Measurements from ENCODE around the gene PSMG4.
"Not testable (repeated sequence)": the region's sequence is repeated elsewhere in the genome, so short reads cannot be mapped to it uniquely, and the experiment has no call there.

Gene PSMG4

DNA sequence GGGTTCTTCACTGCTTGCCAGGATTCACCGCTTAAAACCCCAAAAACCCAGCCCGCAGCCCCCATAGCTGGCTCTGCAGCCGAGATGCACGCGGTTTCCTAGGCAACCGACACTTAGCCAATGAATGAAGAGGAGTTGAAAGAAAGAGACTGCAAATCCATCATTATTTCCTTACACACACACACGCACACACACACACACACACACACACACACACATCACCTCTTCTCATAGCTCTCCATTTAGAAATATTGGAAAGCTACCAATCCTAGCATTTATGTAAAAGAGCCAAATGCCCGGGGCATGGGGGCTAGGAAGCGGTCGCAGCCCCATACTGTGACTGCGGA is 27.9 kb upstream of the PSMG4 start:
- no peak for DNase-seq (ENCODE audit: low spot score)

DNA sequence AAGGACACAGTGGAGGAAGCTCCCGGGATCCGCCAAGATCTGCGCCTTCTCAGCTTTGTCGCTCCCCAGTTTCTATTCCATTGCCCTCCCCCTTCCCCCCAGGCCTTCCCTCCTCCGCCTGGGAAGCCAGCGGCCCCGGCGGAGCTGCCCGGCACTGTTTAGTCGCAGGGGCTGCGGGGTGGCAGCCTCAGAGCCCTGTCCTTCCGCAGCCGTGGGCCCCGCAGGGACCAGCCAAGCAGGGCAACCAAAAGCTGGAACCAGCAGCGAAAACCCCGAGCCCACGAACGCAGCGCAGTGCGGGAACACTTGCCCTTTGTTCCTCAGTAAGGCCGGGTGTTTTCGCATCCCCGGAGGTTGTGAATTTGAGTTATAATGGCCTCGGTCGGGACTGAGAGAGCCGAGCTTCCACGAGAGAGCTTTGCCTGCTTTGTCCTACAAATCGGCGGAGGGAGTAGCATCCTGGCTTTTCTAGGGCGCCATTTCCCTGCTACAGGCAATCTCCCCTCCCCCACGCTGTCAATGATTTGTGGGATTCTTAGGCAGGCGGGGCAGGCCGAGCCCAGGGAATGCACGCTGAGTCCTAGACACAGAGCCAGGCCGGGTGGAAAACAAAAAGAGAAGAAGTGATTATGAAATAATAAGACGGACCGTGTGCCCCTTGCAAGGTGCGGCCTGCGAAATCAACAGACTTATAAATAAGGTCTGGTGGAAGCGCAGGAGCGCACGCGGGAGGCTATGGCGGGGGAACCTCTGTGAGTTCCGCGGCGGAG is 27.3 kb upstream of the PSMG4 start:
- no peak for DNase-seq (ENCODE audit: low spot score)

DNA sequence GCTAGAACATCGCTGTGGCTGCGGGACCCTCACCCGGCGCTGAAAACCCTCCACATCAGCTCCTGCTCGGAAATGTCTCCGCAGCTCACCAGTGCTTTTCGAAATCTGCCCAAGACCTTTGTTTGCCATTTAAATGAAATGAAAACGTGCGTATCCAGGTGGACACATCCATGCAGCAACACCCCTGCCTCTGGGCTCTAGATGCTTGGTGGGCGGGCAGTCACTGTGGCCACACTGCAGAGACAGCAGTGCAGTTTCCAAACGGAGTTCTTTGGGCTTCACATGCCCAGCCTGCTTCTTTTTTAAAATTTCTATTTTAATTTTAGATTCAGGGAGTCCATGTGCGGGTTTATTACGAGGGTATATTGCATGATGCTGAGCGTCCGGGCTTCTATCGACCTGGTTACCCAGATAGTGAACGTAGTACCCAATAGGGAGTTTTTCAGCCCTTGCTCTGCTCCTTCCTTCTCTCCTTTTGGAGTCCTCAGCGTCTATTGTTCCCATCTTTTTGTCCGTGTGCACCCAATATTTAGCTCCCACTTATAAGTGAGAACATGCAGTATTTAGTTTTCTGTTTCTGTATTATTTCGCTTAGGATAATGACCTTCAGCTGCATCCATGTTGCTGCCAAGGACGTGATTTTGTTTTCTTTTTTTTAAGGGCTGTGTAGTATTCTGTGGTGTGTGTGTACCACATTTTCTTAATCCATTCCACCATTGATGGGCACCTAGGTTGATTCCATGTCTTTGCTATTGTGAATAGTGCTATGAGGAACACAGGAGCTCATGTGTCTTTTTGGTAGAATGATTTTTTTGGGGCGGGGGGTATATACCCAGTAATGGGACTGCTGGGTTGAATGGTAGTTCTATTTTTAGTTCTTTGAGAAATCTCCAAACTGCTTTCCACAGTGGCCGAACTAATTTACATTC is 26.5 kb upstream of the PSMG4 start:
- no peak for DNase-seq (ENCODE audit: low spot score)

DNA sequence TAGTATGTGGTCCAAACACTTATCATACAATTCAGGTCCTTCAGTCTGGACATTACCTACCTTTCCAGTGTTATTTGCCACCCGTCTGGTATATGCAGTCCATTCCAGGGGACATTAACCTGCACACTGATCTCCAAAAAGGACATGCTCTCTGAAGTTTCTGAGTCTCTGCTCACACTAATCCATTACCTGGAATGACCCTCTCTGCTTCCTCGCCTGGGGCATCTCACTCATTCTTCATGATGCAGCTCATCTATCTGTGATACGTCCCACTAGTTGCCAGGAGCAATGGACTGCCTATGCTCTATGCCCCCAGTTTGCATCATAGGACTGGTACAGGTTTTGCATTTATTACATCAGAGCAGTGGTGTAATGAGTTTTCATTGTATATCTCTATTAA is 25.4 kb upstream of the PSMG4 start:
- DNase-seq (ENCODE audit: low spot score) = no peak

DNA sequence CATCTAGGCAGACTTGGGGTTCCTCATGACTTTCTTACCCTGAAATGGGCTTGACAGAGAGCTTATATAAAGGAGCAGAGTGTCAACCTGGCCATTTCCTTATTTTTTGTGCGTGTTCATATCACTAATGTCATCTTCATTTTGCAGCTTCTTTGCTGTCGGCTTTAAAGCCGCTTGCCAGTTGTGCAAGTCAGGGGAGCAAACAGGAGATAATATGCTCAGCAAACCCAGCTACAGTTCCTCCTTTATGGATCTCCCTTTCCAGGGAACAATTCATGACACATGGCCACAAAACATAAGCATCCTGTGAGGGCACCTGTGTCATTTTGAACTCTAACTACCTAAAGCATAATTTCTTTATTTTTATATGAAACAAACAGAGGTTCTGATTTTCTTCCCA is 24.8 kb upstream of the PSMG4 start:
- no peak for DNase-seq (ENCODE audit: low spot score)

DNA sequence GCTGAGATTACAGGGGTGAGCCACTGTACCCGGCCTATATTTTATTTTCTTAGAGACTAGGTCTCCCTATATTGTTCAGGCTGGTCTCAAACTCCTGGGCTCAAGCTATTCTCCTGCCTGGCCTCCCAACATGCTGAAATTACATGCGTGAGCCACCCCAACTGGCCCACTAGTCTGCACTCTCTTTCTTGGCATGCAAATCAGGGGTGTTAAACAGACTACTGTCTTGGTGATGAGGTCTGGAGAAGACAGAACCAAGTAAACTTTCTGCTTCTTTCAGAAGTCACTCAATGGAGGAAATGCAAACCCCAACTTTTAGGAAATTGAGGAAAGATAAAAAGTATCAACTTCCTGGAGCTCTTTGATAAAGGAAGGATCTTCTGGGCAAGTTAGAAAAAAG is 23.3 kb upstream of the PSMG4 start:
- no peak for DNase-seq (ENCODE audit: low spot score)

DNA sequence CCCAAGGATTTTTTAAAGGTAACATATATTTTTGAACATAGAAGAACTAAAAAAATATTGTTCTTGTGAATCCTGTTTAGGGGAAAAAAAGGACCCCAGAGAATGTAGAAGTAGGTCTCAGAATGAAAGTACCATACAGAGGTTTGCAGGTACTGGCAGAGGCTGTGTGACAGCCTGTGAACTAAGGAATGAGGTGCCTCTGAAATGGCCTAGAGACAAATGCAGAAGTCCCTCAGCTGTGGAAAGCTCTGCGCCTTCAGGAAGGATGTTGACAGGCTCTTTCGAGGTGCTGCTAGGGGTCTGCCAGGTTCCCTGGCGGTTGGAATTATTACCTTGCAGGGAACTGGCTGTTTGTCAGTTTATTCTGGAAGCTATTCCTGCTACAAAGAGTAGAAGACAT is 22.7 kb upstream of the PSMG4 start:
- no peak for DNase-seq (ENCODE audit: low spot score)

DNA sequence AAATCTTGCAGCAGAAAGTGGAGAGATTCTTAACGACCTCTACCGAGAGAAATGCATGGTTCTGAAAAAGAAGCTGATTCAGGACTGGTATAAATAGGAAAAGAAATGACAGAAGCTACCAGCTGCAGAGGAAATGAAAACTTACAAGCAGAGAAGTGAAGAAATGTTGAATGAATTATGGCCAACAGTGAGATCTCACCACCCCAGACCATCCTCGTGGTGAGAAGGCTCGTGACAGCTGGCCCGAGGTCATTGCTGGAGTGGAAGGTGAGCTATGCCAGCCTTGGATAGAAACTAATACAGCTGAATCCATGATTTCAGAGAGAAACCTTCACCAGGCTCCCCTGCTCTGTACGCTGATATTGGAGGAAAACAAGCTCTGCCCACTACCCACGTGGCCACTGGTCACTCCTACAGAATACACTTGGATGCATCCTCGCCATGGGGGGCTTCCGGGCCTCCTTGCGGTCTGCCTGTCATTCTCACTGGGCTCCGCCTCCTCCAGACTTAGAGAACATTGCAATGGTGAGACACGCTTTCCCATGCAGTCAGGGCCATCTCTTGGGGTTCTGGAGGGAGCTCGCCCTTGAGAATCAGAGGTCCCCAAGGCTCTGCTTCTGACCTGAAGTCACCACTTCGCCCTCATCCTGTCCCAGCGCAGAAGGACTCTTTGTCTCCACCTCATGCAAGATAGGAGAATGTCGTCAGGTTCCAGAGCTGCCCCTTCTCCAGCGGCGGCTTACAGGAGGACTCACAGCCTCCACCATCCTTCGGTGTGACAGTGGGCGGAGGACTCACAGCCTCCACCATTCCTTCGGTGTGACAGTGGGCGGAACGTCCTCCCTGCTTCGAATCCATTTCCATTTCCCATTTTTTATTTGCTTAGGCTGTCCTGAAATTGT is 20.7 kb upstream of the PSMG4 start:
- no peak for DNase-seq (ENCODE audit: low spot score)

DNA sequence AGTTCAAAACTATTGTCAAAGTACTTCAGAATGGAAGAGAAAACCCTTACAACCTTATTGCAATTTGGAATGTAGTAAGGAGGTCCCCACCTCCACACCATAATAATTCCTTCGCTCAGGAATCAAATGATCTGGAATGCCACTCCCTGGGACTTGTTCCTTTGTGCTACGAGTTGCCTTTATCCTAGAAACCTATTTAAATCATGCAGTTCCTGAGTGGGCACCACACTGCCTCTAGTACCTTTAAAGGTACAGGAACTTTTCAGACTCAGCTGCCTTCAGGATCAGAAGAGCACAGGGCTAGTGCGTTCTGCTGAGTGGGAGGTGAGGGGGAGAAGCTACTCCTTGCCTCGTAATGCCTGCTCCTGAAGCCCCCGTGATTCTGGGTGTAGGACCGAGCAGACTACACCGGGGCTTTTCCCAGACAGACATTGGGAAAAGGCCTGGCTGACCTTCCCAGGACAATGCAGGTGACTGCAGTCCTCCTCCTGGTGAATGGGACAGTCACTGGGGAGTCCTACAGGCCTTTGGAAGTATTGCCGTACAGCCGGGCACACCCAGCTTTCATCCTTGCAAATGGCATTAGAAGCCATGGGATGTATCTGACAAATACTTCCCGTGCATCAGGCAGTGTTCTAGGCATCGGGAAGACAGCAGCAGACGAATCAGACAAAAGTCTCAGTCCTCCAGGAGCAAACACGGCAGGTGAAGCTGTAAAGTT is 19.5 kb upstream of the PSMG4 start:
- peak; percentile 21 for DNase-seq (ENCODE audit: low spot score)

DNA sequence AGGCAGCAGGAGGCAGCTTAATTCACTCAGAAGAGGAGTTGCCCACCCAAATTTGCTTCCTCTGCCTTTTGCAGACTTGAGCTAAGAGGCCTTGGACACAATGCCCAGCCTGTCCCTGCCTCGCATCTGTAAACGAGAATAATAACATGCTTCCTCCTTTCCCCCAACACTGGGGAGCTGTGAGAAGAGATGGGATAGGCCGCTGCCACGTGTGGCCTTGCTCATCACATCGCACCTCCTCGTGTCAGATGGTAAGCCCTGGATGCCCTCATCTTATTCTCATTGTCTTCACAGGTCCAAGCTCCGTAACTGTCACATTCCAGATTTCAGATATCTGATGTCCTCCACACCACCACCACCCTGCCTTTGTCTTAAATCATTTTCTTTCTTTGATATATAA is 18.2 kb upstream of the PSMG4 start:
- DNase-seq (ENCODE audit: low spot score) = no peak

DNA sequence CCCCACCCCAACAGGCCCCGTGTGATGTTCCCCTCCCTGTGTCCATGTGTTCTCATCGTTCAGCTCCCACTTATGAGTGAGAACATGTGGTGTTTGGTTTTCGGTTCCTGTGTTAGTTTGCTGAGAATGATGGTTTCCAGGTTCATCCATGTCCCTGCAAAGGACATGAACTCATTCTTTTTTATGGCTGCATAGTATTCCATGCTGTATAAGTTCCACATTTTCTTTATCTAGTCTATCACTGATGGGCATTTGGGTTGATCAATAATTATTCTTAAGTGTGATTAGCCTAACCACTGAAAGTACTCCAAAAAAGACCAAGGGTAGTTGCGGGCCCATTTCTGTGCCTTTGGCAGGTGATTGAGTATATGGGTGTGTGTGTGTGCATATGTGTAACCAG is 17.0 kb upstream of the PSMG4 start:
- not testable (repeated sequence) for DNase-seq (ENCODE audit: low spot score)

DNA sequence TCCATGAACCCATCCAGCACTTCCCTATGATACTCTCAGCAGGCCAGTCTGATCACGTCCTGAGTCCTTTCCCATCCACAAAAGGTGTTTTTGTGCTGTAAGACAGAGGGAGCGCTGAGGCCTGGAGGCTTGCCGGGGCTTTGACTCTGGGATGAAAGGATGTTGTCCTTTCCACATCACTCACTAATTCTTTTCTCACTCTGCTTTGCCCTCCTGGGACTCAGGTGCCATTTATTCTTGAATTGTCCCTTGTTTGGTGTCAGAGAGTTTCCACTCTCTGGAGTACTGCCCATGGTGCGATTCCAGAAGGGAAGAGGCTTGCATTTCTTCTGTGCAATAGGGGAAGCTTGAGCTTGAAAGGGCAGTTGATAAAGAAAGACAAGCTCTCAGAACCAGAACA is 16.0 kb upstream of the PSMG4 start:
- DNase-seq (ENCODE audit: low spot score) = no peak

DNA sequence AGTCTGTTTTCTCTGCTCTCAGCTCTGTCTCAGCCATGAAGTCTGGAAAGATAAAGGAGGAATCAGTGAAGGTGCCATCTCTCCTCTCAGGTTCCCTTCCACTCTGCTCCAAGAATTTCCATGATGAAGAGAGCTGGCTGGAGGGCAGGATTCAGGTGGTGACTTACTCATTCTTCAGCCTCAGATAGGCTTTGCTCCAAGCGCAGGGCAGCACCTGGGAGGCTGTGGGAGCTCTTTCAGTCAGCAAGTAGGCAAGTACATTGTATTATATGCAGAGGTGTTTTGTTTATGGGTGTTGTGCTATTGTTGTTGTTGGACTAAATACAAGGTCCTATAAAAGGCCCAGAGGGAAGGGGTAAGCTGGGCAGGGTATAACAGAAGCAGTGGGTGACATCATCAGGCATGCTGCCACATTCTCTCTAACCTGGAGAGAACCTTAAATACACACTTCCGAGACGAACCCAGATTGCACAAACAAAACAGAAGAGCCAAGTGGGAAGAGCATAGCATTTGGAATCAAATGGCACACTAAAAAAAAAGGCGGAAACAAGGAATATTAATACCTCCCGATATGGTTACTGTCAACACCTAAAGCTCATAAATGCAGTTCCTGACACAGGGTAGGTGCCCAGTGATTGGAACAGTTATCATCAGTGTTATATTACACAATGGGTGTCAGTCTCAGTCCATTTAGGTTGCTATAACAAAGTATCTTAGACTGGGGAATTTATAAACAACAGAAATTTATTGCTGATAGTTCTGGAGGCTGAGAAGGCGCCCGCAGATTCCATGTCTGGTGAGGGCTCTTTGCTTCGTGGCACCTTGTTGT is 14.5 kb upstream of the PSMG4 start:
- no peak for DNase-seq (ENCODE audit: low spot score)

DNA sequence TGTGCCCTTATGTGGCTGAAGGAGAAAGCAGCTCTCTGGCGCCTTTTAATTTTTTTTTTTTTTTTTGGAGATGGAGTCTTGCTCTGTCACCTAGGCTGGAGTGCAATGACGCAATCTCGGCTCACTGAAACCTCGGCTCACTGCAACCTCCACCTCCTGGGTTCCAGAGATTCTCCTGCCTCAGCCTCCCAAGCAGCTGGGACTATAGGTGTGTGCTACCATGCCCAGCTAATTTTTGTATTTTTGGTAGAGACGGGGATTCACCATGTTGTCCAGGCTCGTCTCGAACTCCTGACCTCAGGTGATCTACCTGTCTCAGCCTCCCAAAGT is 13.9 kb upstream of the PSMG4 start:
- not testable (repeated sequence) for DNase-seq (ENCODE audit: low spot score)

DNA sequence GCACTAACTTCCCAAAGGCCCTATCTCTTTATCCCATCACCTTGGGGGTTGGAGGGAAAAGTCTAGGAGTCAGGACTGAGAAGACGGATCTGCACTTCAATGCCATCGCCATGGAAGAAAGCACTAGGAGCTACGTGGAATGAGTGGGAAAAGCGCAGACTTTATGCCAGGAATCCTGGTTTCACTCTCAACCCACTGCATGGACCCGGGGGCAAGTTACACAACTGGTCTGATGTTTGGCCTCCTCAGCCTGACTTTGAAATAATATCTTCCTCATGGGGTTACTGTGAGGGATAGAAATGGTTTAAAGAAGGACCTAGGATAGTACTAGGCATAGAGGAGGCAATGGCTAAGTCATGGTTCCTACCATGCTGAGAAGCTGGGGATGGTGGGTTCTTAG is 13.5 kb upstream of the PSMG4 start:
- DNase-seq (ENCODE audit: low spot score) = no peak

DNA sequence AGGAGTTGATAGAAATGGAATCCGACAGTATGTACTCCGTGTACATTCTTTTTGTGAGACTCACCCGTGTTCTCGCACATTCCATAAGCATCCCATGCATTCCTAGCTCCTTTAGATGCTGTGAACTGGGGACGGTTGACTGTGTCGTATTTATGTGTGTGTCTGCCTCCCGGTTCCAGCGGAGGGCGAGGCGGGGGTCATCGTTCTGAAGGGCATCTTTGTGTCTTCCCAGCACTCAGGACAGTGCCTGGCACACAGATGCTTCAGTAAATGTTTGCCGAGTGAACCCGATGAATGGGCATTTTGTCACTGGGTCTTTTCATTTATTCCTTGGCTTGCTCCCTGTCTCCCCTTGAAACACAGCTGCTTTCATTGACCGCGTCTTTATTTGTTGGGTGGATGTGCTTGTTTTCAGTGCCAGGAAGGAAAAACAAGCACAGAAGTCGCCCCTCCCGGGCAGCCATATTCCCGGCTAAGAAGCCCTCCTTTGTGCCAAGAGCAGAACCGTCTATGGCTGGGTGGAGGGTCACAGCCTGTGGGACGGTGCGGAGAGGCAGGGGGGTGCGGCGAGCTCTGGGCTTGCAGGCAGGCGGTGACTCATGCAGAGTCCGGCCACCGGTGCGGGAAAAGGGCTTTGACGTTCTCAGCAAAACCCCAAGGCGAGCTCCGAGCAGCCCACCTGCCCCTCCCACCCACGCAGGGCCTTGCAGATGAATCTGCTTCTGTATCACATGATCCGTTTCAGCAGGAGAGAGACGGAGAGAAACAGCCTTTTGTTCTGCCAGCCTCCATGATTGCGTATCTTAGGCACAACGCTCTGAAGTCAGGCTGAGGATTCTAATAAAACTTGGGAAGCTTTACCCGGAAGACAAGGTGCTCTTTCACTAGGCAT is 11.2 kb upstream of the PSMG4 start:
- no peak for DNase-seq (ENCODE audit: low spot score)

DNA sequence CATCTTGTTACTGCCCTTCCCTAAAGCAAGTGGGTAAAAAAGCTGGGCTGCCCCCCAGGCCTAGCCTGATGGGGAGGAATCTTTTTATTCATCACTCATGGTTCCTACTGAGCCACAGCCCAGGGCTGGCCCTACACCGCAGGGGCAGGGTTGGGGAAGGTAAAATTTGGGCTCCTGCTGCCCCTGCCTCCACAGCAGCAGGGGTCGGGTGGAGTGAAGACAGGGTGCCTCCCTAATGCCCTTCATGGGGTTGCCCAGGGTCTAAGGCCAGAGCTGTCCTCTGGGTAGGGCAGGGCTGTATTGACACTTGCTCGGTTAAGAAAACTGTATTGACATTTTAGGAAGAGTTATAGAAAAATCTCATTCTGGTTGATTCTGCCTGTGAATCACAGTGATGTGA is 8.9 kb upstream of the PSMG4 start:
- DNase-seq (ENCODE audit: low spot score) = no peak

DNA sequence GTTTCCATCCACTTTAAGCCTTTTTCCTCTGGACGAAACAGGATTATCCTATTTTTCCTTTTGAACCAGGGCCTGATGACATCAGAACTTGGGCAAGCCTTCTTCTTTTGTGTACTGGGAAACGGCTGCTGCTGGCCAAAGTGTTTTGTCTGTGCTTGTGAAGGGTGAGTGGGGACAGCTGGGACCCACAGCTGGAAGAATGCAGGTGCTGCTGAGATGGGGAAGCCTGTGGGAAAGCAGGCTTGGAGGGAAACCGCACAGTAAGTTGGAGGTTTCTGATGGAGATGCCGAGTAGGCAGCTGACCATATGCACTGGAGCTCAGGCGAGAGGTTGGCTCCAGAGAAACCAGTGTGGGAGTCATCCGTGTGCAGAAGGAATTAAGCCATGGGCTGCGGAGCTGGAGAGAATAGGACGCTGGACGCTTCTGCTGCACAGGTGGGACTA is 8.5 kb upstream of the PSMG4 start:
- DNase-seq (ENCODE audit: low spot score) = no peak

DNA sequence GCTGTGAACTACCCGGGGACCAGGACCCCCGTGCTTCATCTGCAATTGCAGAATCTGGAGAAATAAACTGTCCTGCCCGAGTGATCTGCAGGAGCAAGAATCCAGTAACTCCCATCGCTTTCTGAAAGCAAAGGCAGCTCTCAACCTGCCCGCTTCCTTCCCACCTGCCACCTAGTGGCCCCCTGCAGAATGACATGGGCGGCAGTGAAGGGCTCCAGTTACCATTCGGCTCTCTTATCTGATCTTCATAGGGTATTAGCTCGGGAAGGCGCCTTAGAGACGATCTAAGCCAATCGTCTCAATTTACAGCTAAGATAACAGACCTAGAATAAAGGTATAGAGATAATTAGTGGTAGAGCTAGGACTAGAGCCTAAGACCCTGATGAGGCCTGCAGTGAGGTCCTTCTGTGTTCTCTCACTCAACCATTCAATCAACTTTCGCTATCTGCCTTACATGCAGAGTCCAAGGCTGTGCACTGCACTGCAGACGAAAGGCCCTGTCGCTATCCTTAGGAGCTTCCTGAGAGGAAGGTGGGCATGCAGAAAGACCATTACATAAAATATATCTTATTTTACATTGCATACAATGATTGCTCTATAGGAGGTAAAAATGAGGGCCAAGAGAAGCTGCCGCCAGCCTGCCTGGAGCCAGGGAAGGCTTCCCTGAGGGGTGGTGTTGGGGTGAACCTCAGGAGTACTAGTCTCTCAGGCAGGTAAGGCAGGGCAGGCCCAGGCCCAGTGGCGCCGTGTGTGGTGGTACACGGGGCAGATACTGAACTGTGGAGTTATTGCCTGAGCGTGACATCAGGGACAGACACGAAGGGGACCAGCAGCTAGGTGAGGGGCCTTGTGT is 7.1 kb upstream of the PSMG4 start:
- peak; percentile 78 for DNase-seq (ENCODE audit: low spot score)

All from RKO (cell line).